Subcutaneous abdominal adipose tissue (tissue), 5 donors: Measurements from ENCODE around the gene PIM1.
"Not testable (repeated sequence)": the region's sequence is repeated elsewhere in the genome, so short reads cannot be mapped to it uniquely, and the experiment has no call there.

Experiments
- H3K27ac ChIP-seq: one replicate; pipeline ENCODE4 v1.7.0; 2013; ENCODE audit warnings: low read depth, mild to moderate bottlenecking, inconsistent platforms, low read length, moderate library complexity
- H3K27me3 ChIP-seq, 5 donors: one replicate each; pipeline ENCODE4 v1.7.0; 2013; ENCODE audit warnings: low read length in 5 of 5, inconsistent platforms in 1 of 5; ENCODE audit not compliant: control insufficient read depth in 5 of 5, insufficient read depth in 4 of 5
- H3K36me3 ChIP-seq, 5 donors: one replicate each; pipeline ENCODE4 v1.7.0; 2013; ENCODE audit warnings: low read length in 5 of 5; ENCODE audit not compliant: control insufficient read depth in 5 of 5, insufficient read depth in 5 of 5
- H3K4me1 ChIP-seq, 5 donors: one replicate each; pipeline ENCODE4 v1.7.0; 2013; ENCODE audit warnings: low read length in 5 of 5, mild to moderate bottlenecking in 3 of 5, moderate library complexity in 1 of 5; ENCODE audit not compliant: control insufficient read depth in 5 of 5, insufficient read depth in 5 of 5
- H3K4me3 ChIP-seq, 5 donors: one replicate each; pipeline ENCODE4 v1.7.0; 2013; ENCODE audit warnings: low read length in 5 of 5, low read depth in 1 of 5
- H3K9ac ChIP-seq, 5 donors: one replicate each; pipeline ENCODE4 v1.7.0; 2013; ENCODE audit warnings: low read length in 5 of 5, mild to moderate bottlenecking in 4 of 5, moderate library complexity in 3 of 5
- H3K9me3 ChIP-seq, 5 donors: one replicate each; pipeline ENCODE4 v1.7.0; 2013; ENCODE audit warnings: low read length in 5 of 5; ENCODE audit not compliant: control insufficient read depth in 5 of 5
- donor health status: healthy.
- donor health status: healthy.
- donor health status: healthy.
- donor health status: healthy.
- donor health status: healthy.

The PIM1 gene

GRCh38 chr6:37175332-37176267 is 5.6 kb downstream of the PIM1 start:
- H3K9me3 ChIP-seq: no peaks in the 10 kb centered on the region
- no peaks in the 10 kb centered on the region for H3K27me3 ChIP-seq
- H3K36me3 ChIP-seq: peaks cover 17 to 39% (median 35%) of the 10 kb centered on the region in 5 donors
- H3K27ac ChIP-seq: no peak overlapping the region
- peak overlapping the region in 1 of 5 donors; percentile 95 for H3K9ac ChIP-seq
- no peak overlapping the region for H3K4me3 ChIP-seq
- peaks cover 0 to 50% (median 37%) of the 10 kb centered on the region in 5 donors for H3K4me1 ChIP-seq

GRCh38 chr6:37176268-37177076 is 6.5 kb downstream of the PIM1 start:
- Histone ChIP-seq H3K36me3 (peaks cover 17 to 36% (median 35%) of the 10 kb centered on the region in 5 donors), H3K4me3 (no peak overlapping the region), H3K9ac (no peak overlapping the region), H3K27me3 (no peaks in the 10 kb centered on the region), H3K27ac (peak overlapping the region; percentile 7), H3K9me3 (no peaks in the 10 kb centered on the region), H3K4me1 (peaks cover 0 to 42% (median 33%) of the 10 kb centered on the region in 5 donors)

GRCh38 chr6:37177077-37177934 is 7.4 kb downstream of the PIM1 start:
- H3K4me3 ChIP-seq: no peak overlapping the region
- H3K4me1 ChIP-seq: peaks cover 0 to 35% (median 30%) of the 10 kb centered on the region in 5 donors
- no peaks in the 10 kb centered on the region for H3K27me3 ChIP-seq
- H3K9ac ChIP-seq: no peak overlapping the region
- H3K27ac ChIP-seq: peak overlapping the region; percentile 7
- H3K36me3 ChIP-seq: peaks cover 17 to 35% (median 34%) of the 10 kb centered on the region in 5 donors
- H3K9me3 ChIP-seq: no peaks in the 10 kb centered on the region

GRCh38 chr6:37177935-37178517 is 8.1 kb downstream of the PIM1 start:
- H3K36me3 ChIP-seq: peaks cover 16 to 28% (median 27%) of the 10 kb centered on the region in 5 donors
- H3K4me3 ChIP-seq: no peak overlapping the region
- H3K27me3 ChIP-seq: no peaks in the 10 kb centered on the region
- H3K9me3 ChIP-seq: no peaks in the 10 kb centered on the region
- H3K9ac ChIP-seq: no peak overlapping the region
- H3K27ac ChIP-seq: no peak overlapping the region
- H3K4me1 ChIP-seq: peaks cover 1 to 31% (median 26%) of the 10 kb centered on the region in 5 donors

- Histone ChIP-seq H3K9ac (no peak overlapping the region), H3K4me1 (peaks cover 1 to 13% (median 8%) of the 10 kb centered on the region in 5 donors), H3K9me3 (no peaks in the 10 kb centered on the region), H3K27ac (no peak overlapping the region), H3K27me3 (no peaks in the 10 kb centered on the region), H3K36me3 (peaks cover 6 to 8% (median 7%) of the 10 kb centered on the region in 5 donors), H3K4me3 (no peak overlapping the region)
Observed at GRCh38 chr6:37180075-37180474, 10.1 kb downstream of the PIM1 start.

- H3K9ac ChIP-seq, H3K9me3 ChIP-seq, H3K27me3 ChIP-seq, H3K36me3 ChIP-seq, H3K4me3 ChIP-seq, H3K27ac ChIP-seq: not testable (repeated sequence)
- peaks cover 1 to 13% (median 8%) of the 10 kb centered on the region in 5 donors for H3K4me1 ChIP-seq
Observed at GRCh38 chr6:37180610-37181009, 10.7 kb downstream of the PIM1 start.

GRCh38 chr6:37182736-37183590 is 13.0 kb downstream of the PIM1 start:
- Histone ChIP-seq H3K36me3 (no peaks in the 10 kb centered on the region), H3K4me3 (no peak overlapping the region), H3K9me3 (no peaks in the 10 kb centered on the region), H3K4me1 (peaks cover 0 to 9% (median 3%) of the 10 kb centered on the region in 5 donors), H3K27ac (no peak overlapping the region), H3K9ac (no peak overlapping the region), H3K27me3 (no peaks in the 10 kb centered on the region)

GRCh38 chr6:37185949-37186720 is 16.2 kb downstream of the PIM1 start:
- not testable (repeated sequence) for H3K36me3 ChIP-seq, H3K4me1 ChIP-seq, H3K27me3 ChIP-seq, H3K9me3 ChIP-seq, H3K27ac ChIP-seq, H3K9ac ChIP-seq, H3K4me3 ChIP-seq
